HG03135 (cell line): ENCODE data around the gene MSS51.
A peak's percentile ranks its signal among the peaks of the same experiment; 100 is the strongest.
"Not testable (repeated sequence)": the region's sequence is repeated elsewhere in the genome, so short reads cannot be mapped to it uniquely, and the experiment has no call there.

Experiments
- ATAC-seq: cut with Tn5 transposase; IDR thresholded peaks from one replicate; pipeline ENCODE4 v1.9.1; 2021; ENCODE audit warnings: mild to moderate bottlenecking, moderate library complexity; ENCODE audit not compliant: unreplicated experiment

Gene MSS51

GRCh38 chr10:73414230-73414945 lies 19.0 kb downstream of the MSS51 start:
- no peak for ATAC-seq

- peak; percentile 84 for ATAC-seq
These were observed 19.7 kb downstream of the MSS51 start, which contains the start of gene ANXA7 for GRCh38 chr10:73413528-73414229. TSS of gene ANXA7 (minus strand) at chr10:73414058. CDS start at chr10:73400856, 13,202 bp downstream.

GRCh38 chr10:73413108-73413527 lies 20.2 kb downstream of the MSS51 start:
- peak; percentile 35 for ATAC-seq

- no peak for ATAC-seq
These were observed 22.5 kb downstream of the MSS51 start for GRCh38 chr10:73410897-73411296.

- ATAC-seq, result no peak
These were observed 24.3 kb downstream of the MSS51 start for GRCh38 chr10:73408978-73409521.

- ATAC-seq, result no peak
These were observed 25.3 kb downstream of the MSS51 start for GRCh38 chr10:73408061-73408460.

GRCh38 chr10:73407495-73407894 lies 25.9 kb downstream of the MSS51 start:
- no peak for ATAC-seq

- no peak for ATAC-seq
These were observed 26.5 kb downstream of the MSS51 start for GRCh38 chr10:73406846-73407245.

- ATAC-seq, result no peak
These were observed 27.8 kb downstream of the MSS51 start for GRCh38 chr10:73405556-73405955.

GRCh38 chr10:73404690-73405089 lies 28.7 kb downstream of the MSS51 start:
- no peak for ATAC-seq

- no peak for ATAC-seq
These were observed 31.7 kb downstream of the MSS51 start for GRCh38 chr10:73401636-73402035.

GRCh38 chr10:73399063-73399462 lies 34.3 kb downstream of the MSS51 start:
- ATAC-seq, result no peak

GRCh38 chr10:73398024-73398423 lies 35.3 kb downstream of the MSS51 start:
- ATAC-seq, result no peak

GRCh38 chr10:73394325-73394724 lies 39.0 kb downstream of the MSS51 start:
- not testable (repeated sequence) for ATAC-seq

GRCh38 chr10:73388228-73388627 lies 45.1 kb downstream of the MSS51 start:
- no peak for ATAC-seq

- no peak for ATAC-seq
These were observed 46.8 kb downstream of the MSS51 start for GRCh38 chr10:73386583-73386982.

GRCh38 chr10:73379064-73379748 lies 54.2 kb downstream of the MSS51 start:
- peak; percentile 59 for ATAC-seq

GRCh38 chr10:73376679-73377078 lies 56.7 kb downstream of the MSS51 start:
- no peak for ATAC-seq
